K562 (cell line): Measurements from ENCODE around the gene PAAF1. TPM values are rescaled to one million over a fixed set of nuclear protein-coding genes. Genes with fewer than 3 reads are reported as not detected.

Experiments used
- ATAC-seq: fragments of 200-7000 bp; cut with Tn5 transposase; 3 replicates; pipeline ENCODE4 v1.9.1; 2020; ENCODE audit warnings: moderate library complexity
- BruUV-seq: library from RNA; stranded (reverse); fragments of 400-500 nt; replicated peaks from 2 replicates; lab custom pipeline; 2021; lab: Mats Ljungman, UMichigan
- CTCF ChIA-PET: fragments of 300-600 bp; formaldehyde crosslinking; extraction: SDS; loops from one replicate; lab custom pipeline; 2021; ENCODE audit warnings: low intra/inter-chr PET ratio; lab: Yijun Ruan, JAX
- POLR2A ChIA-PET: fragments of 300-600, 350-650 bp; sonication (Branson Sonifier 250); formaldehyde crosslinking; extraction: SDS; loops from one replicate; lab custom pipeline; 2021; ENCODE audit warnings: antibody characterized with exemption, inconsistent platforms; lab: Yijun Ruan, JAX
- DNase-seq, 4 experiments: peaks; one replicate each; pipeline versions ENCODE4 v3.0.0 to v3.0.0-alpha.2; 2011 to 2018; ENCODE audit warnings: low spot score in 3 of 4, mixed read lengths in 3 of 4; ENCODE audit errors: extremely low read depth in 1 of 4
- FAIRE-seq: peaks from 2 replicates; lab custom pipeline; 2011; peaks lifted over from hg19 to GRCh38; lab: Jason Lieb, UNC
- H2AFZ ChIP-seq: 2 replicates; pipeline ENCODE4 v1.6.0; 2011; ENCODE audit warnings: low read depth, low read length, control low read depth, inconsistent platforms
- H3K27ac ChIP-seq: fragments of 200-600 bp; 3 replicates; pipeline ENCODE4 v1.8.0; 2011; ENCODE audit warnings: low read depth, mild to moderate bottlenecking, control low read depth, inconsistent platforms, low read length, moderate library complexity, mixed read lengths; ENCODE audit errors: extremely low read depth
- H3K27me3 ChIP-seq, 2 experiments: fragments of 300-600 bp in 1 of 2; 2 replicates in 1 of 2; 3 replicates in 1 of 2; pipeline versions ENCODE4 v1.6.0 to v1.8.0; 2011; ENCODE audit warnings: inconsistent platforms in 2 of 2, low read length in 2 of 2, mild to moderate bottlenecking in 1 of 2, mixed read lengths in 1 of 2, moderate library complexity in 1 of 2; ENCODE audit not compliant: control insufficient read depth in 2 of 2, insufficient read depth in 2 of 2
- H3K36me3 ChIP-seq: fragments of 300-600 bp; 3 replicates; pipeline ENCODE4 v1.8.0; 2011; ENCODE audit warnings: mild to moderate bottlenecking, low read length, inconsistent platforms; ENCODE audit not compliant: control insufficient read depth, insufficient read depth
- H3K4me1 ChIP-seq, 2 experiments: fragments of 200-600 bp in 1 of 2; replicated peaks in 1 of 2; 2 replicates in 1 of 2; 3 replicates in 1 of 2; pipeline versions ENCODE4 v1.5.1 to v1.8.0; 2011; ENCODE audit warnings: inconsistent platforms in 2 of 2, low read length in 2 of 2, mild to moderate bottlenecking in 1 of 2, mixed read lengths in 1 of 2, moderate library complexity in 1 of 2; ENCODE audit not compliant: control insufficient read depth in 2 of 2, insufficient read depth in 2 of 2
- H3K4me2 ChIP-seq: 2 replicates; pipeline ENCODE4 v1.6.1; 2011; ENCODE audit warnings: low read length, control low read depth, inconsistent platforms, mixed read lengths; ENCODE audit not compliant: insufficient read depth
- H3K4me3 ChIP-seq: fragments of 200-600 bp; sonication (generic), shearing (Covaris generic); 2 replicates; pipeline ENCODE4 v1.5.1; 2016; ENCODE audit warnings: control low read depth, inconsistent platforms
- H3K79me2 ChIP-seq: fragments of 200-600 bp; 3 replicates; pipeline ENCODE4 v1.8.0; 2011; ENCODE audit warnings: low read length, inconsistent platforms; ENCODE audit not compliant: control insufficient read depth, insufficient read depth
- H3K9ac ChIP-seq, 2 experiments: 2 replicates each; pipeline versions ENCODE4 v1.6.0 to v1.6.1; 2011; ENCODE audit warnings: low read depth in 2 of 2, low read length in 2 of 2, control low read depth in 1 of 2, inconsistent platforms in 1 of 2, mild to moderate bottlenecking in 1 of 2, mixed read lengths in 1 of 2; ENCODE audit not compliant: insufficient read depth in 1 of 2
- H3K9me1 ChIP-seq: one replicate; pipeline ENCODE4 v1.6.0; 2011; ENCODE audit warnings: inconsistent platforms, mild to moderate bottlenecking, low read length, moderate library complexity; ENCODE audit not compliant: control insufficient read depth, insufficient read depth
- H3K9me3 ChIP-seq: replicated peaks from 2 replicates; pipeline ENCODE4 v1.5.1; 2011; ENCODE audit warnings: low read depth, low read length, inconsistent platforms; ENCODE audit not compliant: control insufficient read depth, insufficient read depth
- H4K20me1 ChIP-seq: replicated peaks from 2 replicates; pipeline ENCODE4 v1.6.1; 2011; ENCODE audit warnings: low read length, inconsistent platforms, mixed read lengths; ENCODE audit not compliant: control insufficient read depth, insufficient read depth
- ARID3A ChIP-seq: IDR thresholded peaks from 2 replicates; pipeline ENCODE4 v1.6.1; 2012; ENCODE audit warnings: low read depth, low read length, improper control_type of control experiment, borderline replicate concordance
- CHD2 ChIP-seq: IDR thresholded peaks from 2 replicates; pipeline ENCODE4 v1.6.1; 2011; ENCODE audit warnings: low read depth, low read length
- ELK1 ChIP-seq: sonication (generic); formaldehyde crosslinking; IDR thresholded peaks from 2 replicates; pipeline ENCODE4 v1.8.1; 2022; ENCODE audit warnings: missing genetic modification reagents
- KLF16 ChIP-seq: IDR thresholded peaks from 2 replicates; pipeline ENCODE4 v1.6.1; 2016; ENCODE audit warnings: antibody characterized with exemption
- RBFOX2 ChIP-seq: fragments of 200-400 bp; formaldehyde crosslinking; IDR thresholded peaks from 2 replicates; pipeline ENCODE4 v1.6.1; 2017; ENCODE audit warnings: low read depth, mild to moderate bottlenecking, low read length, moderate library complexity
- ZNF445 ChIP-seq: fragments of 250-450 bp; sonication (Bioruptor Pico); IDR thresholded peaks from 2 replicates; pipeline ENCODE4 v1.4.0; 2020; ENCODE audit warnings: low read depth, mild to moderate bottlenecking, moderate library complexity
- ZNF75A ChIP-seq: fragments of 450-650 bp; formaldehyde crosslinking; IDR thresholded peaks from 2 replicates; pipeline ENCODE4 v1.4.0; 2020; ENCODE audit warnings: mild to moderate bottlenecking
- WGBS: fragments of 100-300 bp; shearing (Covaris generic); methylation state at CpG from one replicate; pipeline ENCODE4 v1.1.6; 2016; ENCODE audit warnings: low coverage, mixed read lengths; ENCODE audit not compliant: insufficient coverage; ENCODE audit errors: missing lambda C conversion rate; 5-methylcytosine and 5-hydroxymethylcytosine counted together
- in situ Hi-C: fragments of 300-500 bp; cut with MboI; formaldehyde crosslinking; loops from 4 replicates; pipeline ENCODE4 v1.15.0; 2018; ENCODE audit warnings: inconsistent platforms, mixed read lengths
- intact Hi-C: fragments of 100-400 bp; cut with micrococcal nuclease; formaldehyde crosslinking; loops from 2 replicates; pipeline ENCODE4 v1.14.2; 2022
- polyA plus RNA-seq, 8 experiments: library from polyadenylated mRNA; depleted of rRNA in 4 of 8; stranded (reverse) in 5 of 8; unstranded in 3 of 8; fragments of >200 nt; fragmentation: Nextera tagmentation in 2 of 8; fragmentation: Illumina TruSeq in 1 of 8; extraction: Ambion mirVana in 2 of 8; extraction: Trizol in 1 of 8; gene quantifications; 2 replicates each; pipeline versions ENCODE4 v1.2.1 to v1.2.3, GENCODE V29; 2011 to 2014; ENCODE audit warnings: inconsistent platforms in 1 of 8, missing spikeins in 1 of 8
- total RNA-seq, 7 experiments: library from RNA; depleted of rRNA in 6 of 7; stranded (reverse); fragments of >200 nt in 6 of 7; fragmentation: Illumina TruSeq in 2 of 7; extraction: Trizol in 2 of 7; gene quantifications; 2 replicates each; pipeline versions ENCODE4 v1.2.1 to v1.2.3, GENCODE V29; 2011 to 2021; ENCODE audit warnings: low replicate concordance in 1 of 7

The PAAF1 gene
- total and polyA plus RNA-seq, 9 of the 15 experiments (the other 6 are each of a cell fraction or from before 2014, with no cell fraction given), result 13.5 to 78.6 (median 23.3) TPM

- Histone ChIP-seq H3K9me1 (peaks cover 3% of the 10 kb centered on the region), H3K9me3 (no peaks in the 10 kb centered on the region), H2AFZ (no peak overlapping the region), H3K4me1 (peaks cover 21 to 51% of the 10 kb centered on the region in 2 experiments; a peak in 4 of 5 replicates), H3K4me3 (no peak overlapping the region), H3K79me2 (peaks cover 17% of the 10 kb centered on the region), H3K9ac (peak overlapping the region in 1 of 2 experiments; percentile 69; a peak in 1 of 4 replicates), H3K27me3 (no peaks in the 10 kb centered on the region), H3K4me2 (no peak overlapping the region), H3K27ac (no peak overlapping the region), H4K20me1 (peaks cover 14% of the 10 kb centered on the region), H3K36me3 (peaks cover 61% of the 10 kb centered on the region)
- DNase-seq (peak in 1 of 4 experiments; percentile 2), ATAC-seq (no peak), FAIRE-seq (no peak)
- TF ChIP-seq CHD2 (no peak), KLF16 (no peak), ARID3A (no peak), RBFOX2 (0 out of 2 replicates have a peak, but pooled peaks have one; percentile 6), ZNF445 (no peak), ELK1 (CRISPR knock-in tag) (no peak), ZNF75A (CRISPR knock-in tag) (no peak)
- in situ Hi-C loops (no loop called here), intact Hi-C loops (no loop called here)
- CTCF ChIA-PET, result interaction anchor here (0.6 kb wide), 1 partner anchor 1007 kb away, joined by 8 read pairs; no protein-coding TSS in a partner anchor
- POLR2A ChIA-PET, result interaction anchor here (0.5 to 5.7 kb wide), 7 partner anchors 6 to 111 kb away, joined by 3 to 54 read pairs (median 4); partner anchors contain the start of gene UCP2
- 76% methylated on average over 11 of the region's 13 CpGs for WGBS
- TSS peak; percentile 25 for BruUV-seq
Measured at GRCh38 chr11:73974604-73975478, 98.0 kb downstream of the PAAF1 start.
